Body of pancreas (tissue), 4 donors: Measurements from ENCODE around the gene HOXA10.

ENCODE experiments used
- POLR2A ChIP-seq, 3 donors: fragments of 450-650 bp; IDR thresholded peaks; one replicate each; pipeline ENCODE4 v1.6.1; 2016; ENCODE audit warnings: antibody characterized with exemption in 3 of 3, mild to moderate bottlenecking in 2 of 3
- TF ChIP-seq, protein P1 (sequence below), 7 experiments: fragments of 450-650 bp in 4 of 7; fragments of 200-600 bp in 3 of 7; sonication (generic) in 3 of 7; IDR thresholded peaks; one replicate each; pipeline ENCODE4 v1.5.1; 2016 to 2019; ENCODE audit warnings: antibody characterized with exemption in 7 of 7

DNA sequence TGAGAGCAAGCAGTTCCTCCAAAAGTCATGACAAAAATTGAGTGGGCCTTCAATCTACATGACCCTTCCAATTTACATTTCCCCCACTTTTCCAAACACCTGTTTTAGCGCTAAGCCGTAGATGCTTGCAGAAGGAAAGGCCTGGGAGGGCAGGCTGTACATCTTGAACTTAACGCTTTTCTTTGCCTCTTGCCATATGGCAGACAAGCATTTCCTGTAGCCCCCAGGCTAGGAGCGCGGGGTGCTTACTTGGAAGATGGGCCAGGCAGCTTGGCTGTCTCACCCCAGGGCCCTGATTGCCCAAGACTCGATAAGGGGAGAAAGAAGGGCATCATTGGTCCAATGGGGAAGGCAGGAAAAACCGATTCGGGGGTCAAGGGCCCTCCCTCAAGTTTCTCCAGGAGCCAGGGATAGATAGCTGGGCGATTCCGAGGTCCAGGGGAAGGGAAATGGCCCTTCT is 1.8 kb downstream of the HOXA10 start:
- no peak for TF ChIP-seq POLR2A (IDR thresholded peaks at IDR 0.05)
- TF ChIP-seq, protein P1, sequence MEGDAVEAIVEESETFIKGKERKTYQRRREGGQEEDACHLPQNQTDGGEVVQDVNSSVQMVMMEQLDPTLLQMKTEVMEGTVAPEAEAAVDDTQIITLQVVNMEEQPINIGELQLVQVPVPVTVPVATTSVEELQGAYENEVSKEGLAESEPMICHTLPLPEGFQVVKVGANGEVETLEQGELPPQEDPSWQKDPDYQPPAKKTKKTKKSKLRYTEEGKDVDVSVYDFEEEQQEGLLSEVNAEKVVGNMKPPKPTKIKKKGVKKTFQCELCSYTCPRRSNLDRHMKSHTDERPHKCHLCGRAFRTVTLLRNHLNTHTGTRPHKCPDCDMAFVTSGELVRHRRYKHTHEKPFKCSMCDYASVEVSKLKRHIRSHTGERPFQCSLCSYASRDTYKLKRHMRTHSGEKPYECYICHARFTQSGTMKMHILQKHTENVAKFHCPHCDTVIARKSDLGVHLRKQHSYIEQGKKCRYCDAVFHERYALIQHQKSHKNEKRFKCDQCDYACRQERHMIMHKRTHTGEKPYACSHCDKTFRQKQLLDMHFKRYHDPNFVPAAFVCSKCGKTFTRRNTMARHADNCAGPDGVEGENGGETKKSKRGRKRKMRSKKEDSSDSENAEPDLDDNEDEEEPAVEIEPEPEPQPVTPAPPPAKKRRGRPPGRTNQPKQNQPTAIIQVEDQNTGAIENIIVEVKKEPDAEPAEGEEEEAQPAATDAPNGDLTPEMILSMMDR (IDR thresholded peaks at IDR 0.05), result no peak
